ENCODE measurements around the gene EPB41L4A. TPM values are rescaled to one million over a fixed set of nuclear protein-coding genes. Genes with fewer than 3 reads are reported as not detected.

Gene EPB41L4A
- polyA plus RNA-seq, 1 donor from 2014 or later: 7.4 TPM

DNA sequence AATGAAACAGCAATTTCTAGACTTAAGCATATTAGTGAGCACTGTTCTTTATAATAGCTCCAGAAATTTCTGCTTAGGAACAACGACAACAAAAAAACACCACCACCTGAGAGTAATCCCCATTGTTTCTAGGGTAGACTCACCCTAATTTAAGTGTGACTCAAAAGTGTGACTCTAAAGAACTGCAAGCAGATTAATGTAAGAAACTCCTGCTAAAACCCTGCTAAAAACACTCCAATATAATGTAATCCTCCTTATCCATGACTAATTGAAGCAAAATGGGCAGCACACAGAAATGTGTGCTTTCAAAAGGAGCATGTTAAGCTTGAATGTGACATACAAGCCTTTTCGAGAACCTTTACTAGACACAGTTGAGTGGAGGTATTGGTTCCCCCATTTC is 296.0 kb downstream of the EPB41L4A start:
- Histone ChIP-seq H3K9ac (ENCODE audit: low read length) (no peak overlapping the region), H3K4me3 (ENCODE audit: low read length) (no peak overlapping the region), H3K9me2 (ENCODE audit: insufficient read depth, low read length) (no peaks in the 10 kb centered on the region), H3K27ac (ENCODE audit: low read length) (no peak overlapping the region), H3K27me3 (ENCODE audit: insufficient read depth, low read depth, low read length) (no peaks in the 10 kb centered on the region), H3K4me2 (ENCODE audit: low read length) (no peak overlapping the region), H3K9me3 (ENCODE audit: low read length) (no peaks in the 10 kb centered on the region), H4K20me1 (ENCODE audit: insufficient read depth) (no peaks in the 10 kb centered on the region), H3K79me2 (replicated peaks; ENCODE audit: insufficient read depth, low read length) (no peaks in the 10 kb centered on the region), H3K36me3 (ENCODE audit: insufficient read depth, low read length) (no peaks in the 10 kb centered on the region), H2AFZ (ENCODE audit: low read depth, low read length) (no peak overlapping the region), H3F3A (ENCODE audit: insufficient read depth, low read length, poor library complexity, severe bottlenecking) (no peaks in the 10 kb centered on the region)
- no peak for TF ChIP-seq TAF1 (IDR thresholded peaks at IDR 0.05; ENCODE audit: low read depth)
- TF ChIP-seq EZH2 (IDR thresholded peaks at IDR 0.05; ENCODE audit: borderline replicate concordance, insufficient read depth, low read length, poor library complexity, severe bottlenecking): no peak
- TF ChIP-seq RAD21 (conservative IDR thresholded peaks at IDR 0.05): no peak
- no peak for TF ChIP-seq SMC3 (conservative IDR thresholded peaks at IDR 0.05; ENCODE audit: poor library complexity)
- TF ChIP-seq POLR2AphosphoS5 (IDR thresholded peaks at IDR 0.05): no peak
- TF ChIP-seq, protein P1, sequence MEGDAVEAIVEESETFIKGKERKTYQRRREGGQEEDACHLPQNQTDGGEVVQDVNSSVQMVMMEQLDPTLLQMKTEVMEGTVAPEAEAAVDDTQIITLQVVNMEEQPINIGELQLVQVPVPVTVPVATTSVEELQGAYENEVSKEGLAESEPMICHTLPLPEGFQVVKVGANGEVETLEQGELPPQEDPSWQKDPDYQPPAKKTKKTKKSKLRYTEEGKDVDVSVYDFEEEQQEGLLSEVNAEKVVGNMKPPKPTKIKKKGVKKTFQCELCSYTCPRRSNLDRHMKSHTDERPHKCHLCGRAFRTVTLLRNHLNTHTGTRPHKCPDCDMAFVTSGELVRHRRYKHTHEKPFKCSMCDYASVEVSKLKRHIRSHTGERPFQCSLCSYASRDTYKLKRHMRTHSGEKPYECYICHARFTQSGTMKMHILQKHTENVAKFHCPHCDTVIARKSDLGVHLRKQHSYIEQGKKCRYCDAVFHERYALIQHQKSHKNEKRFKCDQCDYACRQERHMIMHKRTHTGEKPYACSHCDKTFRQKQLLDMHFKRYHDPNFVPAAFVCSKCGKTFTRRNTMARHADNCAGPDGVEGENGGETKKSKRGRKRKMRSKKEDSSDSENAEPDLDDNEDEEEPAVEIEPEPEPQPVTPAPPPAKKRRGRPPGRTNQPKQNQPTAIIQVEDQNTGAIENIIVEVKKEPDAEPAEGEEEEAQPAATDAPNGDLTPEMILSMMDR (IDR thresholded peaks at IDR 0.05; ENCODE audit: poor library complexity, severe bottlenecking): no peak
- no peak for TF ChIP-seq EP300 (conservative IDR thresholded peaks at IDR 0.05; ENCODE audit: poor library complexity, severe bottlenecking)
- TF ChIP-seq, protein P2, sequence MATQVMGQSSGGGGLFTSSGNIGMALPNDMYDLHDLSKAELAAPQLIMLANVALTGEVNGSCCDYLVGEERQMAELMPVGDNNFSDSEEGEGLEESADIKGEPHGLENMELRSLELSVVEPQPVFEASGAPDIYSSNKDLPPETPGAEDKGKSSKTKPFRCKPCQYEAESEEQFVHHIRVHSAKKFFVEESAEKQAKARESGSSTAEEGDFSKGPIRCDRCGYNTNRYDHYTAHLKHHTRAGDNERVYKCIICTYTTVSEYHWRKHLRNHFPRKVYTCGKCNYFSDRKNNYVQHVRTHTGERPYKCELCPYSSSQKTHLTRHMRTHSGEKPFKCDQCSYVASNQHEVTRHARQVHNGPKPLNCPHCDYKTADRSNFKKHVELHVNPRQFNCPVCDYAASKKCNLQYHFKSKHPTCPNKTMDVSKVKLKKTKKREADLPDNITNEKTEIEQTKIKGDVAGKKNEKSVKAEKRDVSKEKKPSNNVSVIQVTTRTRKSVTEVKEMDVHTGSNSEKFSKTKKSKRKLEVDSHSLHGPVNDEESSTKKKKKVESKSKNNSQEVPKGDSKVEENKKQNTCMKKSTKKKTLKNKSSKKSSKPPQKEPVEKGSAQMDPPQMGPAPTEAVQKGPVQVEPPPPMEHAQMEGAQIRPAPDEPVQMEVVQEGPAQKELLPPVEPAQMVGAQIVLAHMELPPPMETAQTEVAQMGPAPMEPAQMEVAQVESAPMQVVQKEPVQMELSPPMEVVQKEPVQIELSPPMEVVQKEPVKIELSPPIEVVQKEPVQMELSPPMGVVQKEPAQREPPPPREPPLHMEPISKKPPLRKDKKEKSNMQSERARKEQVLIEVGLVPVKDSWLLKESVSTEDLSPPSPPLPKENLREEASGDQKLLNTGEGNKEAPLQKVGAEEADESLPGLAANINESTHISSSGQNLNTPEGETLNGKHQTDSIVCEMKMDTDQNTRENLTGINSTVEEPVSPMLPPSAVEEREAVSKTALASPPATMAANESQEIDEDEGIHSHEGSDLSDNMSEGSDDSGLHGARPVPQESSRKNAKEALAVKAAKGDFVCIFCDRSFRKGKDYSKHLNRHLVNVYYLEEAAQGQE (IDR thresholded peaks at IDR 0.05; ENCODE audit: borderline replicate concordance): no peak
- TF ChIP-seq MXI1 (conservative IDR thresholded peaks at IDR 0.05; ENCODE audit: poor library complexity, severe bottlenecking): no peak

DNA sequence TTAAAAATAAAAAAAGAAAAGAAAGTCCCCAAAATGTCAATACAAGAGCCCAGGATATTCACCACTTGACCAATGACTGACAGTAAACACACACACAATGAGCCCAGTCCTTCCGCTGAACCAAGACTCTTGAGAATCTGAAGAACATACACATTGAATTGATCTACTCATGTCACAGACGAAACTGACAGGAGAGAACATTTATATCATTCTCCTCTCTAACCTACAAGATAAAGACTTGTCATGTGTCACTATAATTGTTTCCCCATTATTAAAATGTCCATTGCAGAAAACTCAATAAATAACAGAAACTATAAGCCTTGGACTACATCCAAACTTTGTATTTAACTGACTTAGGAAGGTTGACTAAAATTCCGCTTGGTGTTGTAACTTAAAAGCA is 296.7 kb downstream of the EPB41L4A start:
- no peaks in the 10 kb centered on the region for H3K9me2 ChIP-seq (ENCODE audit: insufficient read depth, low read length)
- H3K36me3 ChIP-seq (ENCODE audit: insufficient read depth, low read length): no peaks in the 10 kb centered on the region
- no peaks in the 10 kb centered on the region for H3K27me3 ChIP-seq (ENCODE audit: insufficient read depth, low read depth, low read length)
- H3K9ac ChIP-seq (ENCODE audit: low read length): no peak overlapping the region
- TF ChIP-seq POLR2AphosphoS5 (IDR thresholded peaks at IDR 0.05): peak; percentile 62
- TF ChIP-seq RAD21 (conservative IDR thresholded peaks at IDR 0.05): no peak
- TF ChIP-seq SMC3 (conservative IDR thresholded peaks at IDR 0.05; ENCODE audit: poor library complexity): no peak
- peak; percentile 90 for TF ChIP-seq EP300 (conservative IDR thresholded peaks at IDR 0.05; ENCODE audit: poor library complexity, severe bottlenecking)
- no peak for TF ChIP-seq MXI1 (conservative IDR thresholded peaks at IDR 0.05; ENCODE audit: poor library complexity, severe bottlenecking)
- no peak for TF ChIP-seq EZH2 (IDR thresholded peaks at IDR 0.05; ENCODE audit: borderline replicate concordance, insufficient read depth, low read length, poor library complexity, severe bottlenecking)
- TF ChIP-seq, protein P1 (IDR thresholded peaks at IDR 0.05; ENCODE audit: poor library complexity, severe bottlenecking): no peak
- TF ChIP-seq, protein P2 (IDR thresholded peaks at IDR 0.05; ENCODE audit: borderline replicate concordance): no peak
- no peak for TF ChIP-seq TAF1 (IDR thresholded peaks at IDR 0.05; ENCODE audit: low read depth)
- H3K9me3 ChIP-seq (ENCODE audit: low read length): no peaks in the 10 kb centered on the region
- no peaks in the 10 kb centered on the region for H3F3A ChIP-seq (ENCODE audit: insufficient read depth, low read length, poor library complexity, severe bottlenecking)
- H3K4me3 ChIP-seq (ENCODE audit: low read length): no peak overlapping the region
- H3K27ac ChIP-seq (ENCODE audit: low read length): no peak overlapping the region
- no peak overlapping the region for H3K4me2 ChIP-seq (ENCODE audit: low read length)
- H3K79me2 ChIP-seq (replicated peaks; ENCODE audit: insufficient read depth, low read length): no peaks in the 10 kb centered on the region
- no peak overlapping the region for H2AFZ ChIP-seq (ENCODE audit: low read depth, low read length)
- H4K20me1 ChIP-seq (ENCODE audit: insufficient read depth): no peaks in the 10 kb centered on the region

All from neural cell (in vitro differentiated cells).